ENCODE results near the gene CLSTN1.
"Not testable (repeated sequence)": the region's sequence is repeated elsewhere in the genome, so short reads cannot be mapped to it uniquely, and the experiment has no call there.

The CLSTN1 gene

DNA sequence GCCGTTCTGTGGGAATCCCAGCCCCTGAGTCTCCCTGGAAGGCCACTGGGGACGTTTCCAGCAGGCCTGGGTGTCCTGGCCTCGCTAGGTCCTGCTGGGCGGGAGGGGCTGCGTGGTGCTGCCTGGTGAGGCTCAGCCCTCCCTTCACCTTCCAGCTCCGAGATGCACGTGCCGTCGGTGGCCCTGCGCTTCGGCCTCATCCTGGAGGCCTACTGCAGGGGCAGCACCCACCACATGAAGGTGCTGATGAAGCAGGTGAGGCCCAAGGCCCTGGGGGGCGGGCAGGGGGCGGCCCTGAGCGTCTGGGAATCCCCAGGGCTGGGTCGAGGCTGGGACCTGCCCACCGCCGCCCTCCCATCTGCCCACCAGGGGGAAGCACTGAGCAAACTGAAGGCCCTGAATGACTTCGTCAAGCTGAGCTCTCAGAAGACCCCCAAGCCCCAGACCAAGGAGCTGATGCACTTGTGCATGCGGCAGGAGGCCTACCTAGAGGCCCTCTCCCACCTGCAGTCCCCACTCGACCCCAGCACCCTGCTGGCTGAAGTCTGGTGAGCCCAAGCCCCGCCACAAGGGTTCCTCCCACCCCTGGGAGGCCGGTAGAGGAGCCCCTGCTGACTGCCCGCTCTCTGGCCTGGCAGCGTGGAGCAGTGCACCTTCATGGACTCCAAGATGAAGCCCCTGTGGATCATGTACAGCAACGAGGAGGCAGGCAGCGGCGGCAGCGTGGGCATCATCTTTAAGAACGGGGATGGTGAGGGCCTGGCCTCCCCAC is 102.0 kb downstream of the CLSTN1 start:
- peaks cover 28% of the 10 kb centered on the region for H3K36me3 ChIP-seq (ENCODE audit: control insufficient read depth, insufficient read depth, low read length)
- no peak overlapping the region for H3K27ac ChIP-seq (ENCODE audit: low read depth, low read length, severe bottlenecking)
- H3K4me3 ChIP-seq (ENCODE audit: extremely low read depth, insufficient read depth, low read length, poor library complexity, severe bottlenecking) = no peak overlapping the region
- 65 to 68% methylated on average over 19 to 26 of the region's 29 CpGs for WGBS, 2 experiments (ENCODE audit: insufficient coverage in 2 of 2)
- no peaks in the 10 kb centered on the region for H3K9me3 ChIP-seq (ENCODE audit: control insufficient read depth, low read length)
- H3K4me1 ChIP-seq (ENCODE audit: control insufficient read depth, insufficient read depth, low read length, poor library complexity, severe bottlenecking) = peaks cover 16% of the 10 kb centered on the region

DNA sequence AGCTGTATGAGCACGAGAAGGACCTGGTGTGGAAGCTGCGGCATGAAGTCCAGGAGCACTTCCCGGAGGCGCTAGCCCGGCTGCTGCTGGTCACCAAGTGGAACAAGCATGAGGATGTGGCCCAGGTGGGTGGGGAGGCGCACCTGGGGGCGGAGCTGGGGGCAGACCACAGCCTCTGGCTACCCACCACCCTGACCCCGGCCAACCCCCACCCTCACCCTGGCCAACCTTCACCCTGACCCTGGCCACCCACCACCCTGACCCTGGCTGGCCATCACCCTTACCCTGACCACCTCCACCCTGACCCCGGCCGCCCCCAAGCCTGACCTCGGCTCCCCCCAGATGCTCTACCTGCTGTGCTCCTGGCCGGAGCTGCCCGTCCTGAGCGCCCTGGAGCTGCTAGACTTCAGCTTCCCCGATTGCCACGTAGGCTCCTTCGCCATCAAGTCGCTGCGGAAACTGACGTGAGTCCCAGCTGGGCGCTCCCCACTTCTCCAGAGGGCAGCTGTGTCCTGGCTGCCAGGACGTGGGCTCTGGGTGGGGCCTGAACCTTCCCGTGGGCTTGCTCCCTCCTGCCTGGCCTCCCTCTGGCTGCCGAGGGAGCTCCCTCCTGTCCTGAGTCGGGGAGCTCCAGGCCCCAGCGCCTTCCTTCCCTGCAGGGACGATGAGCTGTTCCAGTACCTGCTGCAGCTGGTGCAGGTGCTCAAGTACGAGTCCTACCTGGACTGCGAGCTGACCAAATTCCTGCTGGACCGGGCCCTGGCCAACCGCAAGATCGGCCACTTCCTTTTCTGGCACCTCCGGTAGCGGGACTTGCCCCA is 102.8 kb downstream of the CLSTN1 start:
- peaks cover 16% of the 10 kb centered on the region for H3K4me1 ChIP-seq (ENCODE audit: control insufficient read depth, insufficient read depth, low read length, poor library complexity, severe bottlenecking)
- no peak overlapping the region for H3K4me3 ChIP-seq (ENCODE audit: extremely low read depth, insufficient read depth, low read length, poor library complexity, severe bottlenecking)
- no peak overlapping the region for H3K27ac ChIP-seq (ENCODE audit: low read depth, low read length, severe bottlenecking)
- 94 to 97% methylated on average over 27 to 31 of the region's 34 CpGs for whole genome bisulfite sequencing, 2 experiments (ENCODE audit: insufficient coverage in 2 of 2)
- H3K9me3 ChIP-seq (ENCODE audit: control insufficient read depth, low read length) = no peaks in the 10 kb centered on the region
- H3K36me3 ChIP-seq (ENCODE audit: control insufficient read depth, insufficient read depth, low read length) = peaks cover 27% of the 10 kb centered on the region

DNA sequence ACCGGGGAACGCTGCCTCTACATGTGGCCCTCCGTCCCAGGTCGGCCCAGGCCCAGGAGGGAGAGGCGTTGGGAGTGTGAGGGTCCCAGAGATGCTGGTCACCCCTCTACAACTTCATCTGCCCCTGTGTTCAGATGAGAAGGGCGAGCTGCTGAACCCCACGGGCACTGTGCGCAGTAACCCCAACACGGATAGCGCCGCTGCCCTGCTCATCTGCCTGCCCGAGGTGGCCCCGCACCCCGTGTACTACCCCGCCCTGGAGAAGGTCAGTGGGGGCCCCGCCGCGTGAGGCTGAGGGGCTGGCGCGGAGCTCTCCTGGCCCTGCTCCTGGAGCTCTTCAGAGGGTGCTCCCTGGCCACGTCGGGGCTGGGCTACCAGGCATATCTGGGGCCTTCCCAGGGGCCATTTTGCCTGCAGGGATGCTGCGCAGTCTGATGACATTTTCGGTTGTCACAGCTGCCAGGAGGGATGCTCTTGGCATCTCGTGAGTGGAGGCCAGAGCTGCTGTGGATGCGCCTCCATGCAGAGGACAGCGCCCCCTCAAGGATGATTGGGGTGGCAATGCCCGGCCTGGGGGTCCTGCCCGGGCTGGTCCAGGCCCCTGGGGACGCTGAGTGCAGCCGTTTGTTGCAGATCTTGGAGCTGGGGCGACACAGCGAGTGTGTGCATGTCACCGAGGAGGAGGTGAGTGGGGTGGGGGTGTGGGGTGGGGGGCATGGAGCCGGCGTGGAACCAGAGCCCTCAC is 103.6 kb downstream of the CLSTN1 start:
- WGBS, 2 experiments (ENCODE audit: insufficient coverage in 2 of 2) = 97 to 98% methylated on average over 27 to 29 of the region's 36 CpGs
- peaks cover 27% of the 10 kb centered on the region for H3K36me3 ChIP-seq (ENCODE audit: control insufficient read depth, insufficient read depth, low read length)

DNA sequence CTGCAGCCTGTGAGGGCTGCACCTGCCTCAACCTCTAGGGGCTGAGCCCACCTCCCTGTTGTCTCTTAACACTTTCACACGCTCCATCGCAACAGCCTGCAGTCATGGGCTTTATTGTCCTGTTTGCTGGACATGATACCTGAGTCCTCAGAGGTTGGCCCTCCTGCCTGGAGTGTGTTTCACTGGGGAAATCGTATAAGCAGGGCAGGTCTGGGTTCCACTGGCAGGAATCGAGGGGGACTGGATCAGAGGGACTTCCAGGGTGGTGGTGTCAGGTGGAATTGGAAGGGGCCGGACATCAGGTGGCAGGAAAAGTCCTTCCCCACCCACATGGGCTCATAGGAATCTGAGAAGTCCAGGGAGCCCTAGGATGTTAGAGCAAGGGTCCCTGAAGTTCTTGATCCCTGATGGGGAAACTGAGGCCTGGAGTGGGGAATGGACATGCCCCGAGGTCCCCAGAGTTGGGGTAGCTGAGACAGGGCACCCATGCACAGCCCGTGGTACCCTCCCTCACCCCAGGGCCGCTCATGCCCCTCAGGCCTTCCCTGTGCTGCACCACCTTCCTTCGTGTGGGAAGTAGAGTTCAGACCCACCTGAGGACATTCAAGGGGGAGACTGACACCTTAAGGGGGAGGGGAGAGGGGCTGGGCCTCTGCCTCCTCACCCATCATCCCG is 105.6 kb downstream of the CLSTN1 start:
- Histone ChIP-seq H3K4me1 (ENCODE audit: control insufficient read depth, insufficient read depth, low read length, poor library complexity, severe bottlenecking) (peaks cover 16% of the 10 kb centered on the region), H3K27ac (ENCODE audit: low read depth, low read length, severe bottlenecking) (no peak overlapping the region), H3K36me3 (ENCODE audit: control insufficient read depth, insufficient read depth, low read length) (peaks cover 14% of the 10 kb centered on the region), H3K4me3 (ENCODE audit: extremely low read depth, insufficient read depth, low read length, poor library complexity, severe bottlenecking) (no peak overlapping the region), H3K9me3 (ENCODE audit: control insufficient read depth, low read length) (no peaks in the 10 kb centered on the region)
- 93 to 94% methylated on average over 3 to 6 of the region's 10 CpGs for WGBS, 2 experiments (ENCODE audit: insufficient coverage in 2 of 2)

More for the DNA sequence above, 103.6 kb downstream of the CLSTN1 start:
- Histone ChIP-seq H3K4me3 (ENCODE audit: extremely low read depth, insufficient read depth, low read length, poor library complexity, severe bottlenecking) (no peak overlapping the region), H3K9me3 (ENCODE audit: control insufficient read depth, low read length) (no peaks in the 10 kb centered on the region), H3K27ac (ENCODE audit: low read depth, low read length, severe bottlenecking) (no peak overlapping the region), H3K4me1 (ENCODE audit: control insufficient read depth, insufficient read depth, low read length, poor library complexity, severe bottlenecking) (peaks cover 16% of the 10 kb centered on the region)

DNA sequence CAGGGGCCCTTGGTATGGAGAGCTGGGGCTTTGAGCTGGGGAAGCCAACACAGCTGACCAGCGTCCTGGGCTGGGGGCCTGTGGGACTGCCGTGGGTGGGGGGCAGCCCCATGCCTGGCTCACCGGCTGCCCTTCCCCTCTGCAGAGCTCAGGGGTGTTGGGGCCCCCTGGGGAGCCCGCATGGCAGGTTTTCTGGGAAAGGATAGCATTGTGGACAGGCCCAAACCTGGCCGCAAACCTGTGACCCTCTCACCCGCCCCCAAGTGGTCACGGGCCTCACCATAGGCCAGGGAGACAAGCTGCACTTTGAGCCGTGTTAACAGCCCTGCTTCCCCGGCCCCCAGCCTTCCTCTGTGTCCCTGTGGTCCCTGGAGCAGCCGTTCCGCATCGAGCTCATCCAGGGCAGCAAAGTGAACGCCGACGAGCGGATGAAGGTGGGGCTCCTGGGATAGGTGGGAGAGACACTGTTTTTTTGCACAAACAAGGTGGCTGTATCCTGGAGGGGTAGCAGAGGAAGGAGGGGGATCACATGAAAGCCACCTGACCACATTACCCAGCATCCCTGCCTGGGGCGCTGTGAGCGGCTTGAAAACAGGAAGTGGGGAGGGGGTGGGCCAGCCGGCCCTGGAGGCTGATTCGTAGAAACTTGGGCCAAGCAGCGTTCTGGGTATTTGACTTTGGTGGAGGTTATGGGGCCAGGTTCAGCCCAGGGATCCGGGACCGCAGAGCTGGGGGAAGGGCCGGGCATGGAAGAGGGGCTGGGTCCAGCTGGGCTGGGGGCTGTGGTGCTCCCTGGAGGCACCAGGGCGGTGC is 106.4 kb downstream of the CLSTN1 start:
- no peak overlapping the region for H3K4me3 ChIP-seq (ENCODE audit: extremely low read depth, insufficient read depth, low read length, poor library complexity, severe bottlenecking)
- H3K9me3 ChIP-seq (ENCODE audit: control insufficient read depth, low read length) = no peaks in the 10 kb centered on the region
- WGBS, 2 experiments (ENCODE audit: insufficient coverage in 2 of 2) = 78 to 81% methylated on average over 19 to 21 of the region's 25 CpGs
- H3K27ac ChIP-seq (ENCODE audit: low read depth, low read length, severe bottlenecking) = no peak overlapping the region
- peaks cover 16% of the 10 kb centered on the region for H3K4me1 ChIP-seq (ENCODE audit: control insufficient read depth, insufficient read depth, low read length, poor library complexity, severe bottlenecking)
- peaks cover 8% of the 10 kb centered on the region for H3K36me3 ChIP-seq (ENCODE audit: control insufficient read depth, insufficient read depth, low read length)

DNA sequence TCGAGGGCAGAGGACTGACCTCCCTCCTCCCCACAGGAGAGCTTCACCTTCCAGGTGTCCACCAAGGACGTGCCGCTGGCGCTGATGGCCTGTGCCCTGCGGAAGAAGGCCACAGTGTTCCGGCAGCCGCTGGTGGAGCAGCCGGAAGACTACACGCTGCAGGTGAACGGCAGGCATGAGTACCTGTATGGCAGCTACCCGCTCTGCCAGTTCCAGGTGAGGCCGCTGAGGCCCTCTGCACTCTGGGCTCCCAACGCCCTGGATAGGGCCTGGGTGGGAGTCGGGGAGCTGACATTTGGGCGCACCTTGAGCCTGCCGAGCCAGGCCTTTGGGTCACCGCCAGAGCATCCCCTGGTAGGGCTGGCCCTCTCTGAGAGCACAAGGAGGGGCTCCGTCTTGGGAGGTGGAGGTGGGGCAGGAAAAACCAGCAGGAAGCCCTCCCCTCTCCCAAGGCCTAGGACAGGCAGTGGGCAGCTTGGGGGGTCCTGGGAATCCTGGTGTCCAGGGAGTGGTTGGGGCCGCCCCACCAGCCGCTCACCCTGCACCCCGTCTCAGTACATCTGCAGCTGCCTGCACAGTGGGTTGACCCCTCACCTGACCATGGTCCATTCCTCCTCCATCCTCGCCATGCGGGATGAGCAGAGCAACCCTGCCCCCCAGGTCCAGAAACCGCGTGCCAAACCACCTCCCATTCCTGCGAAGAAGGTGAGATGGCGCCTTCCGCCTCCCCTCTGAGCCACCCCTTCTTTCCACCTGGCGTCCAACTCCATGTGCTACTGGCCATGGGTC is 107.2 kb downstream of the CLSTN1 start:
- no peak overlapping the region for H3K27ac ChIP-seq (ENCODE audit: low read depth, low read length, severe bottlenecking)
- H3K4me3 ChIP-seq (ENCODE audit: extremely low read depth, insufficient read depth, low read length, poor library complexity, severe bottlenecking) = no peak overlapping the region
- peaks cover 5% of the 10 kb centered on the region for H3K36me3 ChIP-seq (ENCODE audit: control insufficient read depth, insufficient read depth, low read length)
- peaks cover 16% of the 10 kb centered on the region for H3K4me1 ChIP-seq (ENCODE audit: control insufficient read depth, insufficient read depth, low read length, poor library complexity, severe bottlenecking)
- WGBS, 2 experiments (ENCODE audit: insufficient coverage in 2 of 2) = 95 to 96% methylated on average over 20 of the region's 29 CpGs
- H3K9me3 ChIP-seq (ENCODE audit: control insufficient read depth, low read length) = no peaks in the 10 kb centered on the region

DNA sequence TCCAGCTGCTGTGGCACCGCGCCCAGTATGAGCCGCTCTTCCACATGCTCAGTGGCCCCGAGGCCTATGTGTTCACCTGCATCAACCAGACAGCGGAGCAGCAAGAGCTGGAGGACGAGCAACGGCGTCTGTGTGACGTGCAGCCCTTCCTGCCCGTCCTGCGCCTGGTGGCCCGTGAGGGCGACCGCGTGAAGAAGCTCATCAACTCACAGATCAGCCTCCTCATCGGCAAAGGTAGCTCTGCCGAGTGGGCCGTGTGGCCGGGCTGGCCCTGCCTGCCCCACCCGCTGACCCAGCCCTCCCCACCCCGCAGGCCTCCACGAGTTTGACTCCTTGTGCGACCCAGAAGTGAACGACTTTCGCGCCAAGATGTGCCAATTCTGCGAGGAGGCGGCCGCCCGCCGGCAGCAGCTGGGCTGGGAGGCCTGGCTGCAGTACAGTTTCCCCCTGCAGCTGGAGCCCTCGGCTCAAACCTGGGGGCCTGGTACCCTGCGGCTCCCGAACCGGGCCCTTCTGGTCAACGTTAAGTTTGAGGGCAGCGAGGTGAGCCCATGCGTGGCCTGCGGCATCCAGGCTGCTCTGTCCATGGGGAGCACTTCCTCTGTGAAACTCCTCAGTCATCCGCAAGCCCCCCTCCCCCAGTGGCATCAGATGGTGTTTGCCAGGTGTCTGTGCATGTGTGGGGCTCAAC is 108.1 kb downstream of the CLSTN1 start:
- H3K4me1 ChIP-seq (ENCODE audit: control insufficient read depth, insufficient read depth, low read length, poor library complexity, severe bottlenecking) = peaks cover 16% of the 10 kb centered on the region
- no peak overlapping the region for H3K27ac ChIP-seq (ENCODE audit: low read depth, low read length, severe bottlenecking)
- H3K36me3 ChIP-seq (ENCODE audit: control insufficient read depth, insufficient read depth, low read length) = peaks cover 5% of the 10 kb centered on the region
- no peaks in the 10 kb centered on the region for H3K9me3 ChIP-seq (ENCODE audit: control insufficient read depth, low read length)
- no peak overlapping the region for H3K4me3 ChIP-seq (ENCODE audit: extremely low read depth, insufficient read depth, low read length, poor library complexity, severe bottlenecking)
- WGBS, 2 experiments (ENCODE audit: insufficient coverage in 2 of 2) = 94 to 95% methylated on average over 39 to 40 of the region's 40 CpGs

DNA sequence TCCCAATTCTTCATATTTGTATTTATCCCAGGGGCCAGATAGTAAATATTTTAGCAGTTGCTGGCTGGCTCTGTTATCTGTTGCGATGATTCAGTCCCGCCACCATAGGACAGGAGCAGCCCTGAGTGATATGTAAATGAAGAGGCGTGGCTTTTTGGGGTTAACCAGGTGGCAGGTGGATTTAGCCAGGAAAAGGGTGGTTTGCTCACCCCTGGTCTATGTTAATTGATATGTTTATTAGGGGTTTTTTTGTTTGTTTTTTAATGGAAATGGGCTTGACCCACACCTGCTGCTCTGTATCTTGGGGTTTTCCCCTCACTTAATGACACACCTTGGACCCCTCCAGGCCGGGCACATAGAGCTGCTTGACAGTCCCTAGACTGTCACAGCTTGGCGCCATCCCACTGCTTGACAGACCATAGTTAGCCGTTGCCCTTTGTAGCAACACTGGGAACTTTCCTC is 109.5 kb downstream of the CLSTN1 start:
- no peak overlapping the region for H3K27ac ChIP-seq (ENCODE audit: low read depth, low read length, severe bottlenecking)
- H3K4me1 ChIP-seq (ENCODE audit: control insufficient read depth, insufficient read depth, low read length, poor library complexity, severe bottlenecking) = peaks cover 12% of the 10 kb centered on the region
- no peaks in the 10 kb centered on the region for H3K9me3 ChIP-seq (ENCODE audit: control insufficient read depth, low read length)
- H3K4me3 ChIP-seq (ENCODE audit: extremely low read depth, insufficient read depth, low read length, poor library complexity, severe bottlenecking) = no peak overlapping the region
- WGBS, 2 experiments (ENCODE audit: insufficient coverage in 2 of 2) = 47 to 51% methylated on average over 5 to 6 of the region's 6 CpGs
- peaks cover 8% of the 10 kb centered on the region for H3K36me3 ChIP-seq (ENCODE audit: control insufficient read depth, insufficient read depth, low read length)

DNA sequence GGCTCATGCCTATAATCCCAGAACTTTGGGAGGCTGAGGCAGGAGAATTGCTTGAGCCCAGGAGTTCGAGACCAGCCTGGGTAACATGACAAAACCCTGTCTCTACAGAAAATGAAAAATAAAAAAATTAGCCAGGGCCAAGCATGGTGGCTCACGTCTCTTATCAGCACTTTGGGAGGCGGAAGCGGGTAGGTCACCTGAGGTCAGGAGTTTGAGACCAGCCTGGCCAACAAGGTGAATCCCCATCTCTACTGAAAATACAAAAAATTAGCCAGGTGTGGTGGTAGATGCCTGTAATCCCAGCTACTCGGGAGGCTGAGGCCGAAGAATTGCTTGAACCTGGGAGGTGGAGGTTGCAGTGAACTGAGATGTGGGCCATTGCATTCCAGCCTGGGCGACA is 111.0 kb downstream of the CLSTN1 start:
- H3K36me3 ChIP-seq (ENCODE audit: control insufficient read depth, insufficient read depth, low read length); H3K9me3 ChIP-seq (ENCODE audit: control insufficient read depth, low read length); H3K27ac ChIP-seq (ENCODE audit: low read depth, low read length, severe bottlenecking); H3K4me1 ChIP-seq (ENCODE audit: control insufficient read depth, insufficient read depth, low read length, poor library complexity, severe bottlenecking); H3K4me3 ChIP-seq (ENCODE audit: extremely low read depth, insufficient read depth, low read length, poor library complexity, severe bottlenecking): not testable (repeated sequence)
- WGBS, 2 experiments (ENCODE audit: insufficient coverage in 2 of 2) = 87 to 94% methylated on average over 7 of the region's 7 CpGs

Measured in mesodermal cell (in vitro differentiated cells).